B cell (primary cell): ENCODE measurements around the gene TUBA4B. TPM values are rescaled to one million over a fixed set of nuclear protein-coding genes. Genes with fewer than 3 reads are reported as not detected.

ENCODE experiments used
- ATAC-seq: fragments of 200-7000 bp; cut with Tn5 transposase; one replicate; pipeline ENCODE4 v1.10.0; 2021; ENCODE audit warnings: low read depth, mild to moderate bottlenecking, moderate number of reproducible peaks, moderate library complexity
- CTCF ChIA-PET: fragments of 350-600 bp; sonication (Branson Sonifier 250); formaldehyde crosslinking; loops from one replicate; lab custom pipeline; 2021; ENCODE audit warnings: antibody characterized with exemption, inconsistent platforms; lab: Charles Lee
- POLR2A ChIA-PET: fragments of 350-600 bp; sonication (Branson Sonifier 250); formaldehyde crosslinking; loops from one replicate; lab custom pipeline; 2021; ENCODE audit warnings: antibody characterized with exemption; lab: Charles Lee
- DNase-seq: peaks from one replicate; pipeline ENCODE4 v3.0.0; 2013
- H2AFZ ChIP-seq: 2 replicates; pipeline ENCODE4 v1.6.1; 2012; ENCODE audit warnings: mild to moderate bottlenecking, low read depth, low read length; ENCODE audit not compliant: insufficient read depth, poor library complexity, severe bottlenecking
- H3K27ac ChIP-seq, 2 donors: 1 replicate in 1 of 2; 2 replicates in 1 of 2; pipeline ENCODE4 v1.5.1; 2012 to 2013; ENCODE audit warnings: low read length in 2 of 2, mild to moderate bottlenecking in 2 of 2, moderate library complexity in 1 of 2
- H3K27me3 ChIP-seq, 4 experiments: fragments of 200-600 bp in 1 of 4; sonication (generic) in 1 of 4; replicated peaks in 1 of 4; 1 replicate in 2 of 4; 2 replicates in 2 of 4; pipeline versions ENCODE4 v1.6.1 to v1.7.0; 2013 to 2016; ENCODE audit warnings: low read length in 3 of 4, mild to moderate bottlenecking in 2 of 4, mixed read lengths in 1 of 4, moderate library complexity in 1 of 4; ENCODE audit not compliant: insufficient read depth in 4 of 4, control insufficient read depth in 3 of 4; ENCODE audit errors: control extremely low read depth in 1 of 4
- H3K36me3 ChIP-seq, 2 experiments: replicated peaks in 1 of 2; 1 replicate in 1 of 2; 2 replicates in 1 of 2; pipeline versions ENCODE4 v1.6.1 to v1.7.1; 2013; ENCODE audit warnings: low read length in 1 of 2; ENCODE audit not compliant: insufficient read depth in 2 of 2, control insufficient read depth in 1 of 2; ENCODE audit errors: control extremely low read depth in 1 of 2, extremely low read depth in 1 of 2
- H3K4me1 ChIP-seq, 2 donors: fragments of 200-600 bp in 1 of 2; sonication (generic) in 1 of 2; 1 replicate in 1 of 2; 2 replicates in 1 of 2; pipeline versions ENCODE4 v1.5.1 to v1.6.1; 2013 to 2017; ENCODE audit warnings: low read length in 2 of 2; ENCODE audit not compliant: control insufficient read depth in 2 of 2, insufficient read depth in 2 of 2
- H3K4me2 ChIP-seq: replicated peaks from 2 replicates; pipeline ENCODE3; 2012; ENCODE audit warnings: mild to moderate bottlenecking, low read depth, low read length; ENCODE audit not compliant: poor library complexity, severe bottlenecking
- H3K4me3 ChIP-seq, 5 experiments: fragments of 200-600 bp in 1 of 5; sonication (generic) in 1 of 5; 1 replicate in 3 of 5; 2 replicates in 2 of 5; pipeline versions ENCODE4 v1.5.1 to v1.7.0; 2011 to 2016; ENCODE audit warnings: low read length in 4 of 5, mild to moderate bottlenecking in 4 of 5, low read depth in 2 of 5, control low read depth in 1 of 5, moderate library complexity in 1 of 5; ENCODE audit not compliant: insufficient read depth in 1 of 5; ENCODE audit errors: control extremely low read depth in 1 of 5, extremely low read depth in 1 of 5
- H3K79me2 ChIP-seq: fragments of 200-600 bp; sonication (generic); one replicate; pipeline ENCODE4 v1.6.0; 2016; ENCODE audit warnings: low read length; ENCODE audit not compliant: control insufficient read depth, insufficient read depth
- H3K9ac ChIP-seq: fragments of 200-600 bp; sonication (generic); 2 replicates; pipeline ENCODE4 v1.6.1; 2017; ENCODE audit warnings: mild to moderate bottlenecking, low read length, moderate library complexity
- H3K9me3 ChIP-seq, 3 donors: one replicate each; pipeline versions ENCODE4 v1.6.1 to v1.7.1; 2013; ENCODE audit warnings: low read length in 2 of 3; ENCODE audit not compliant: control insufficient read depth in 2 of 3, insufficient read depth in 1 of 3; ENCODE audit errors: control extremely low read depth in 1 of 3
- H4K20me1 ChIP-seq: 2 replicates; pipeline ENCODE4 v1.6.0; 2012; ENCODE audit warnings: mild to moderate bottlenecking, low read length; ENCODE audit not compliant: insufficient read depth, control insufficient read depth, poor library complexity, severe bottlenecking
- H3K27ac Mint-ChIP-seq: one replicate; pipeline ENCODE4 v1.8.0; 2021; ENCODE audit warnings: mixed read lengths
- H3K27me3 Mint-ChIP-seq: one replicate; pipeline ENCODE4 v1.8.0; 2021; ENCODE audit warnings: mixed read lengths
- H3K4me1 Mint-ChIP-seq: one replicate; pipeline ENCODE4 v1.8.0; 2021; ENCODE audit warnings: mixed read lengths
- H3K4me3 Mint-ChIP-seq: one replicate; pipeline ENCODE4 v1.8.0; 2021; ENCODE audit warnings: mixed read lengths
- H3K9me3 Mint-ChIP-seq: one replicate; pipeline ENCODE4 v1.8.0; 2022; ENCODE audit warnings: mixed read lengths; ENCODE audit not compliant: insufficient read depth
- EZH2 ChIP-seq: IDR thresholded peaks from 2 replicates; pipeline ENCODE4 v1.6.1; 2012; ENCODE audit warnings: borderline replicate concordance, low read depth, mild to moderate bottlenecking, moderate library complexity, low read length; ENCODE audit not compliant: insufficient read depth, poor library complexity, severe bottlenecking
- WGBS: methylation state at CpG from one replicate; pipeline ENCODE4 v1.1.5; 2013; ENCODE audit warnings: missing lambda C conversion rate; ENCODE audit not compliant: insufficient coverage; 5-methylcytosine and 5-hydroxymethylcytosine counted together
- intact Hi-C: fragments of 100-400 bp; cut with micrococcal nuclease; formaldehyde crosslinking; loops from one replicate; pipeline ENCODE4 v1.10.0; 2022
- polyA plus RNA-seq: library from polyadenylated mRNA; depleted of rRNA; stranded (reverse); fragments of >200 nt; gene quantifications from 2 replicates; pipeline ENCODE4 v1.2.3, GENCODE V29; 2012
- total RNA-seq, 2 donors: library from RNA; stranded (reverse); fragments of 120-200 nt in 1 of 2; gene quantifications; 1 replicate in 1 of 2; 2 replicates in 1 of 2; pipeline versions ENCODE4 v1.2.3 to v1.2.4, GENCODE V29; 2013 to 2022
- TF ChIP-seq, protein P1 (sequence below): fragments of 200-600 bp; IDR thresholded peaks from one replicate; pipeline ENCODE4 v1.8.0; 2022; ENCODE audit warnings: antibody characterized with exemption, mild to moderate bottlenecking

The TUBA4B gene
- total and polyA plus RNA-seq, 2 donors (not counting 1 experiment from before 2014, with no cell fraction given), result not detected

DNA sequence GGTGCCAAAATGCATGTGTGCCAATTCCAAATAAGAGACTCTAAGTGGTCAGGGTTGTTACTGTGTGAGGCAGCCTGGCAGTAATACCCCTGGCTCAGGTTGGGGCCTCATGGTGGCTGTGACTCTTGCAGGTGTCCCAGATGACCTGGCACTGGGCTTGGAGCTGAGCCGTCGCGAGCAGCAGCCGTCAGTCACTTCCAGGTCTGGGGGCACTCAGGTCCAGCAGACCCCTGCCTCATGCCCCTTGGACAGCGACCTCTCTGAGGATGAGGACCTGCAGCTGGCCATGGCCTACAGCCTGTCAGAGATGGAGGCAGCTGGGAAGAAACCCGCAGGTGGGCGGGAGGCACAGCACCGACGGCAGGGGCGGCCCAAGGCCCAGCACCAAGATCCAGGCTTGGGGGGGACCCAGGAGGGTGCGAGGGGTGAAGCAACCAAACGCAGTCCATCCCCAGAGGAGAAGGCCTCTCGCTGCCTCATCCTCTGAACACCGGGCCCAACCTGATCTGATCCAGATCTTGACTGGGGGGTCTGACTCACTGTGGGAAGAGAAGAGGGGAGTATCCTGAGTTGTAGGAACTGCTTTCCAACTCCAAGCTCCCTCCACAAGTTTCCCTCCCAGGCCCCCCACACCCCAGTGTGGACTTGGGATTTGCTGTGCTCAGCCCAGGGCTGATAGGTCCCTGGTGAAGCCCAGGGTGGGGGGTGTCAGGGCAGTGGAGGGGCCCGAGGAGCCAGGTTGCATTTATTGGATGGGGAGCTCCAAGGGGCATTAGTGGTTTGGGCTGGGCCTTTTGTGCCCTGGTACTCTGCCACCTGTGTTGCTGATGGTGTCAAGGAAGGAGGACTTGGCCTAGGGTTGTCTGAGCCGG is 31.7 kb downstream of the TUBA4B start:
- no peaks in the 10 kb centered on the region for H3K27me3 Mint-ChIP-seq
- H3K4me1 Mint-ChIP-seq, result peaks cover 17% of the 10 kb centered on the region
- no peaks in the 10 kb centered on the region for H3K9me3 Mint-ChIP-seq
- Histone ChIP-seq H3K9ac (no peak overlapping the region), H3K9me3 (no peaks in the 10 kb centered on the region), H3K27me3 (no peaks in the 10 kb centered on the region), H3K4me2 (no peak overlapping the region), H4K20me1 (peaks cover 49% of the 10 kb centered on the region), H3K4me1 (peaks cover 14 to 19% of the 10 kb centered on the region in 2 donors), H3K36me3 (peaks cover 2 to 62% of the 10 kb centered on the region in 2 experiments), H3K4me3 (no peak overlapping the region), H3K27ac (no peak overlapping the region), H2AFZ (no peak overlapping the region), H3K79me2 (no peaks in the 10 kb centered on the region)
- no peak for TF ChIP-seq EZH2
- TF ChIP-seq, protein P1, sequence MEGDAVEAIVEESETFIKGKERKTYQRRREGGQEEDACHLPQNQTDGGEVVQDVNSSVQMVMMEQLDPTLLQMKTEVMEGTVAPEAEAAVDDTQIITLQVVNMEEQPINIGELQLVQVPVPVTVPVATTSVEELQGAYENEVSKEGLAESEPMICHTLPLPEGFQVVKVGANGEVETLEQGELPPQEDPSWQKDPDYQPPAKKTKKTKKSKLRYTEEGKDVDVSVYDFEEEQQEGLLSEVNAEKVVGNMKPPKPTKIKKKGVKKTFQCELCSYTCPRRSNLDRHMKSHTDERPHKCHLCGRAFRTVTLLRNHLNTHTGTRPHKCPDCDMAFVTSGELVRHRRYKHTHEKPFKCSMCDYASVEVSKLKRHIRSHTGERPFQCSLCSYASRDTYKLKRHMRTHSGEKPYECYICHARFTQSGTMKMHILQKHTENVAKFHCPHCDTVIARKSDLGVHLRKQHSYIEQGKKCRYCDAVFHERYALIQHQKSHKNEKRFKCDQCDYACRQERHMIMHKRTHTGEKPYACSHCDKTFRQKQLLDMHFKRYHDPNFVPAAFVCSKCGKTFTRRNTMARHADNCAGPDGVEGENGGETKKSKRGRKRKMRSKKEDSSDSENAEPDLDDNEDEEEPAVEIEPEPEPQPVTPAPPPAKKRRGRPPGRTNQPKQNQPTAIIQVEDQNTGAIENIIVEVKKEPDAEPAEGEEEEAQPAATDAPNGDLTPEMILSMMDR, result no peak
- 97% methylated on average over 15 of the region's 16 CpGs for WGBS
- H3K4me3 Mint-ChIP-seq, result no peak overlapping the region
- DNase-seq, result no peak
- no peak for ATAC-seq
- intact Hi-C loops, result no loop called here
- no peak overlapping the region for H3K27ac Mint-ChIP-seq
- POLR2A ChIA-PET, result interaction anchor here (1.4 kb wide), 1 partner anchor 10 kb away, joined by 5 read pairs; no protein-coding TSS in a partner anchor
- CTCF ChIA-PET, result interaction anchor here (15.8 kb wide), 1 partner anchor 9 kb away, joined by 239 read pairs; no protein-coding TSS in a partner anchor

DNA sequence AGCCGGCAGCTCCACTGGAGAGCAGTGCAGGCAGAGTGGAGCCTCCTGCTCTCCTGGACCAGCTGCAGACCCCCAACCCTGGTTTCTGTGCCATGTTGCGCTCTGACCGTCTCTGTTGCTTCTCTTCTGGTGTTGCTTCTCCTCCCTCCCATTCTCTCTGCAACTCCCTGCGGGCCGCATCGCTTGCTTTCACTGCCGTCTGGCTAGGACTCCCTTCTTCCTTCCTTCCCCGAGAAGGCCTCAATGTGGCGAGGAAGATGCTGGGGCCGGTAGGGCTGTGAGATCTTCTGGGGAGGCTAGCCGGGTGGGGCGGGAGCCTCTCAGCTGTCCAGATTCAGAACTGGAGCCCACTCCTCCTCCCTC is 32.3 kb downstream of the TUBA4B start:
- Histone ChIP-seq H3K79me2 (no peaks in the 10 kb centered on the region), H3K9me3 (no peaks in the 10 kb centered on the region), H4K20me1 (peaks cover 43% of the 10 kb centered on the region), H3K27ac (no peak overlapping the region), H3K9ac (no peak overlapping the region), H3K27me3 (no peaks in the 10 kb centered on the region), H3K4me1 (peaks cover 8 to 13% of the 10 kb centered on the region in 2 donors), H3K36me3 (peaks cover 2 to 59% of the 10 kb centered on the region in 2 experiments), H3K4me2 (no peak overlapping the region), H3K4me3 (no peak overlapping the region), H2AFZ (no peak overlapping the region)
- intact Hi-C loops, result no loop called here
- ATAC-seq (no peak), DNase-seq (no peak)
- POLR2A ChIA-PET, result interaction anchor here (1.4 kb wide), 1 partner anchor 9 kb away, joined by 5 read pairs; no protein-coding TSS in a partner anchor
- TF ChIP-seq, protein P1, result no peak
- 96% methylated on average over 5 of the region's 12 CpGs for WGBS
- Mint-ChIP-seq H3K4me3 (no peak overlapping the region), H3K4me1 (peaks cover 11% of the 10 kb centered on the region), H3K27ac (no peak overlapping the region), H3K9me3 (no peaks in the 10 kb centered on the region), H3K27me3 (no peaks in the 10 kb centered on the region)
- CTCF ChIA-PET, result interaction anchor here (15.8 kb wide), 1 partner anchor 8 kb away, joined by 239 read pairs; no protein-coding TSS in a partner anchor
